ENCODE measurements around the gene ADCYAP1R1. TPM values are rescaled to one million over a fixed set of nuclear protein-coding genes. Genes with fewer than 3 reads are reported as not detected.

ADCYAP1R1 gene
- total RNA-seq, 1 experiment from 2014 or later = not detected

DNA sequence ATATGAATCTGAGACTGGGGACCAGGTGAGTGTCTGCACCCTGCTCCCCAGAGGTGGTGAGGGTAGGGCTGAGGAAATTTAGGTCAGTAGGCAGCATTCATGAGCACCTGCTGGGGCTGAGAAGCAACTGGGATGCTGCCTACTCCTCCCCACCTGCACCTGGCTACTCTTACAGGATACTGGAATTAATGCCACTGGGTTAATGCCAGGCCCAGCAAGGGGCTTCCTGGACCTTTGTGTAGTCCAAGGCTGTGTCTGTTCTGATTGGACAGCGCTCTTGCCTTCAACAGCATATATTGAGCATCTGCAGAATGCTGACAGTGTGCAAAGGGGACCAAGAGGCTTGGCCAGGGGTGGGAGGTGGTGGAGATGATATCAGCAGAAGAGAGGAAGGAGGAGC is 32.1 kb downstream of the ADCYAP1R1 start:
- no peak for DNase-seq (ENCODE audit: low read depth)

DNA sequence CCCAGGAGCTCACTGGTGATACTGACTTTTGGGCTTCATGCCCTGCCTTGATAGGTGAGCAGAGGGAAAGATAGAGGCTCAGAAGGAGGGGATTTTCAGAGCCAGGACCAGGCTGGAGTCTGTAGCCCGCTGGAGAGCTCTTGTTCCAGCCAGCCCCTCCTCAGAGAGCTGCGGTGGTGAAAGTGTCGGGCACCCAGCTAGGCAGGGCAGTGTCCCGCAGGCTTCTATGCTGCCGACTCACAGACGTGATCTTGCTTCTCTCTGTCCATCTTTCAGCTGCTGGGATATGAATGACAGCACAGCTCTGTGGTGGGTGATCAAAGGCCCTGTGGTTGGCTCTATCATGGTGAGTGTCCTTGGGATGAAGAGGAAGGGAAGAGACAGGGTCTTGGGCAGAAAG is 35.2 kb downstream of the ADCYAP1R1 start:
- no peak for DNase-seq (ENCODE audit: low read depth)

DNA sequence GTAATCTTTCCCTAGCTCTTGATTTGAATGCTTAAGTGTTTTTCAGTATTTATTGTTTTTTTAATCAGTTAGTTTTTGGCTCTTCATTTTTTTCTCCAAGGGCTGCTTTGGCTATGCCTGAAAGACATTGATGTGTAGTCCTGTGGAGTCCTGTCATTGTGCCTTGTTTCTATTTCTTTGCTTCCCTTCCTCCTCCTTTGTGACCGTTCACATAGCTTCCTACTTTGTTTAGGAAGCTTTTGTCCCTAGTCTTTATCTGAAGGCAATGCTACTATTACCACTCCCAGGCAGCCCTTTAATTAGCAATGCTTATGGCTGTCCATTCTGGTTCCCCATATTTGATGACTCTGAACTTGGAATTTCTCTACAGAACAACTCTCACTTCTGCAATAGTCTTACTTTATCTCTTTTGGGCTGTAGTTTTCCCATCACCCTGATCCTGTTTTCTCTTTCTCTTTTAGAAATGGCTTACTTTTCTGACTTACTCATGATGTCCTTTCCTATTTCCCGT is 39.9 kb downstream of the ADCYAP1R1 start:
- DNase-seq (ENCODE audit: low read depth) = no peak

- DNase-seq (ENCODE audit: low read depth) = no peak
Observed at GRCh38 chr7:31092606-31093005, 40.5 kb downstream of the ADCYAP1R1 start.

DNA sequence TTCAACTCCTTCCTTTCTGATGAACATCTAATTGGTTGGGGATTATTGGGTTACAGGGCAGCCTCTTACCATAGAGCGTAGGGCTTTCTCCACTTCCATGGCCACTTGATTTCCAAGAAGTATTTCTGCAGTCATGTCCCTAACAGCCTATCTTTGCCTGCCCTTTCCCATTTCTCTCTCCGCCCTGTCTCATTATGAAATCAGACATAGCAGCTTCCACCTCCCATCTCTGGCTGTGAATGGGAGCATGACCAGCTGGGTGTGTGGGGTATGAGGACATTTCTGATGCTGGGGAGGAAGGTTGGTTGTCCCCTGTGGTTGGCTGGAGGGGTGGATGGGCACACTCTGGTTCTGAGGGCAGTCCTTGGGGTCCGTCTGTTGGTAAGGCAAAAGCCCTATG is 41.2 kb downstream of the ADCYAP1R1 start:
- no peak for DNase-seq (ENCODE audit: low read depth)

DNA sequence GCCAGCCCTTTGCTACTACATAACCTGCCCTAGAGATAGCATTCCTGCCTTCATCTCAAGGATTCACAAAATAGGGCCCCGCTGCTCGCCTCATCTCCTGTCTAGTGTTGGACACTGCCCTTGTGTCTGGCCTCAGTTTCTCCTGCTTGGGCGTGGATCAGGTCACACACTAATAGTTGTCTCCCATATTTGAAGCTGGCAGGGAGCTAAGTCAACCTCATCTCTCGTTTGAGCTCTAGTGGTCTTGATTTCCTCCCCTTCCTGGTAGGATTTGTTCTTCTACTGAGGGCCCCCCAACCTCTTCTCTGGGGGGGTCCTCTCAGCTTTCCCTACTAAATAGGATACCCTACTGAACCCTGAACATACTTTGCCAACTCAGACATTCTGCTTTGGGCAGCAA is 42.2 kb downstream of the ADCYAP1R1 start:
- DNase-seq (ENCODE audit: low read depth) = no peak

DNA sequence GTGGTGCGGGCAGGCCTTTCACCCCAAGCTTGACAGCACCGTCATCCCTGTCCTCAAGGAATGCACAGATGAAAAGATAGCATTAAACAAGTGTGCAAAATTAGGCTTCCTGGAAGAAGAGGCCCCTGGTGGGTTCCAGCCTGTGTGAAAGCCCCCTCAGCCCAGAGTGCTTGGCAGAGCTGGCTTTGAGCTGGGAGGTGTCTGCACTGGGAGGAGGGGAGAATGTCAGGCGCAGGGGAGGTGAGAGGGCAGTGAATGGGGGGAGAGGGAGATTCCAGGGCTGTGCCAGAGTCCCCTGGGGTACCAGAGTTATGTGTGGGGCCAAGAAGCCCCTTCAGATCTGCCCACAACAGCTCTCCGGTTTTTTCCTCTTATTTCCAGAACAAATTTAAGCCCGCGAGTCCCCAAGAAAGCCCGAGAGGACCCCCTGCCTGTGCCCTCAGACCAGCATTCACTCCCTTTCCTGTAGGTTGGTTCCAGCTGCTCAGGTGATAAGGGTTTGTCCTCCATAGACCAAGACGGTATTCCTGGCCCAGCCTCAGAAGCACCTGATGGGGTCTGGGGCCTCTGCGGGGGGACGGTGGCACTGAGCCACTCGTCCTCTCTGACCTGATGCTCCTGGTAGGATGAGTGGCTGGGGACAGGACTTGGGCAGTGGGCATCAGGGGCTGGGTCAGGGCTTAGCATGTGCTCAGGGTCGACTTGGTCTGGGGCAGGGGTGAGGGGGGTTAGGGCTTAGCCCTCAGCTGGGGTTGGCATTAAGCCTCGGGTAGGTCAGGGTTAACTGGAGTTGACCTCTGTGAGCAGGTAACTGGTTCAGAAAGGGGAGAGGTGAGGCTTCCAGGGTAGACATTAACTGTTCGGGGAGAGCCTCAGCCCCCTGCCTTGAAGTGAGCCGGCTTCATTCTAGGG is 43.4 kb downstream of the ADCYAP1R1 start:
- no peak for DNase-seq (ENCODE audit: low read depth)

DNA sequence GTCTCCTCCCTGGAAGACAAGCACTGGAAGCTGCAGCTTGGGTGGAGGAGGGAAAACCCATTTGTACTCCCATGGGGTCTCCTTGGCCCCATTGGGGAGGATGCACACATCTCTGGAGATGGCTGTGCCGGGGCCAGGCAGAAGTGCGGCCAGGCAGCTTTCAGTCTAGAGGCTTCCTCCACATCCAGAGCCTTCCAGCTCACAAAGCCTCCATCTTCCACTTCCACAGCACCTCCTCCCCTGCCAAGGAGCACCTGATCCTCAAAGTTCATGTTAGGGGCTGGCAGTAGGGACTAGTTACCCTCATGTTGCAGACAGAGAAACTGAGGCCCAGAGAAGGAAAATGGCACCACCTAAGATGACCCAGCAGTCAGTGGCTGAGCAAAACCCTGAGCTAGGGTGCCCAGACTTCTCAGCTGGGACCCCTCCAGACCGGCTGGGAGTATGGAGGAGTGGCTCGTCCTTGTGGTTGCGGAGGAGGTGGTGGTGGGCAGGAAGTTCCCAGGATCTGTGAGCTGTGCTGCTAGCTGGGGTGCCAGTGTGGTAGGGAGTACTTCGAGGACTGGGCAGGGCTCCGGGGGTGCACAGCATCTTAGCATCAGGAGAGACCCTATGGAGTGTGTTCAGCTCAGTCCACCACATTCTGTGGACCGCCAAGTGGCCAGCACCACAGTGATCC is 44.2 kb downstream of the ADCYAP1R1 start:
- DNase-seq (ENCODE audit: low read depth) = no peak

- DNase-seq (ENCODE audit: low read depth) = no peak
Observed at GRCh38 chr7:31096877-31097258, 44.8 kb downstream of the ADCYAP1R1 start.

DNA sequence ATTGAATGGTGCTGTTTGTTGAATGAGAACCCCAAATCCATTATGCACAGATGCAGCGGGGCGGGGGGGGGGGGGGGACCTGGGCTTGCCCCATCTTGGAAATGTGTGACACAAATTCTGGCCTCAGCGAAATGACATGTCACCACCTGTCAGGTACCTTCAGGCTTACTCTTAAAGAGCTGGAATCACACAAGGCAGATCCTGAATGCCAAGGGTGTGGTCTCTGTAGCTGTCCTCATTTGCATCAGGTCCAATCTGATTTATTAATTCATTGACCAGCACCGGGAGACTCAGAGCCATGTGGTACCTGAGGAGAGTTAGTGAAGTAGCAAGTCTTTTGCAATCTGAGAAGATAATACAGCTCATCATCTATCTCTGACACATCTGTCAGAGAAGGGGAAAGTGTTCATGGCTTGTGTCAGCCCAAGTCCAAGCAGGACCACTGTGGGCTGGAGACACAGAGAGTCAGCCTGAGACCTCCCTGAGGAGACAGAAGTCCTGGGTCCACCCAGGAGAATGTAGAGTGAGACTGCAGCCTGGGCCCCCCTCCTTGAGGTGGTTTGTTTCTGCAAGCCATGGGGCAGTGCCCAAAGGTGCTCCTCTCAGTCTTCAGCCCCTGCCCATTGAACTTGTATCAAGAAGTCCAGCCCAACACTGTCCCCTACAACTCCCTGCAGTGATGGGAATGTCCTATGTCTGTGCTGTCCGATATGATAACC is 46.7 kb downstream of the ADCYAP1R1 start:
- no peak for DNase-seq (ENCODE audit: low read depth)

DNA sequence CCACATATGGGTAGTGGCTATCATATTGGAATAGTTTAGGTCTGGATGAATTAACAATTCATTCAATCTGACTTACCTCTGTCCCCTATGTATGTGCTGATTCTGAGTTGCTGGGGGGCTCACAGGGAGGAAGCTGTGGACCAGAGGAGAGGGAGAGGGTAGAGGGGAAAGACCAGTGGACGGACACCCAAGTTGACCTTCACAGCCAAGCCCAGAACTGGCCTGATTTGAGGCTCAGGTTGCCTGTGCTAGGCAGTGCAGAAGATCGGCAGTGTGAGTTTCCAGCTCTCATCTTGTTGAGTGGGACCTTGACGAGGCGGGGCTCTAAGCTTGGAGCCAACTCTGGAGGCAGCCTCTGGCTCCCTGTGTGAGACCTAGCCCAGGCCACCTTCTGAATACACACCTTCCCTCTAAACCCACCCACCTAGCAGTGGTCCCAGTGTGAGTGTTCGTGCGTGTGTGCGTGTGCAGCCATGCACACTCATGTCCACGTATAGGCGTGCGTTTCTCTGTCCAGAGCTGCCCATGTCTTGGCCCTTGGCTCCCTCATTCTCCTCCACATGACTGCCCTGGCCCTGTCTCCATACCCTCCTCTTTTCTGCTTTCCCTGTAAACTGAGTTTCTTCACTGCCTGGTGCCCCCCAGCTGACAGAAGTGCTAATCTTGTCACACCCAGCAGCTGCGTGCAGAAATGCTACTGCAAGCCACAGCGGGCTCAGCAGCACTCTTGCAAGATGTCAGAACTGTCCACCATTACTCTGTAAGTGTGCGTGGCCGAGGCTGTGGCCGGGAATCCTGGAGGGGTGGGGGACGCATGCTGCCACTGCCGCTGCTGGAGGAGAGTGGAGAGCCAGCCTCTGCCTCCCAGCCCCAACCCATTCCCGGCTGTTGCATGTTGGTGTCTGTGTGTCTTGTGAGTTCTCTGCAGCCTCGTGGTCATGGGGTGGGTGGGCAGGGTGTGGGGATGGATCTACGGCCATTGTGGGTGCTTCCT is 47.6 kb downstream of the ADCYAP1R1 start:
- DNase-seq (ENCODE audit: low read depth) = no peak

- DNase-seq (ENCODE audit: low read depth) = peak; percentile 54
Observed at GRCh38 chr7:31100445-31100844, 48.3 kb downstream of the ADCYAP1R1 start.

DNA sequence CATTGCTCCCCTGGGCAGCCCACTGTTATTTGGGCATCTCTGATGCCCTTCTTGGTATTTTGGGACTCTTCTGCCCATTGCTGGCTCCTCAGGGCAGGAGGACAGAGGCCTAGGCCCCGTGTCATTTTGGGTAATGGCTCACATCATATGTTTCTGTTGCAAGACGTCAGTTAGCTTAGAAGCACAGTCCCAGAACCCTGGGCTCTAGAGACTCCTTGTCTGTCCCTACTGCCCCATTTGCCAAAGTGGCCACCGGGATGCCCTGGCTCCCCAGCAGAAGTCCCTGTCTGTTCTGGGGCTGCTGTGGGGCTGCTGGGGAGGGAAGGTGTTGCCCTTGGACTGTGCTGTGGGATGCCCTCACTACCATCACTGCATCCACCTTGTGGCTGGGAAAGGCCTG is 48.8 kb downstream of the ADCYAP1R1 start:
- no peak for DNase-seq (ENCODE audit: low read depth)

- no peak for DNase-seq (ENCODE audit: low read depth)
Observed at GRCh38 chr7:31101544-31101943, 49.4 kb downstream of the ADCYAP1R1 start.

- DNase-seq (ENCODE audit: low read depth) = no peak
Observed at GRCh38 chr7:31102151-31102972, 50.3 kb downstream of the ADCYAP1R1 start.

GRCh38 chr7:31102973-31103850 is 51.1 kb downstream of the ADCYAP1R1 start:
- no peak for DNase-seq (ENCODE audit: low read depth)

DNA sequence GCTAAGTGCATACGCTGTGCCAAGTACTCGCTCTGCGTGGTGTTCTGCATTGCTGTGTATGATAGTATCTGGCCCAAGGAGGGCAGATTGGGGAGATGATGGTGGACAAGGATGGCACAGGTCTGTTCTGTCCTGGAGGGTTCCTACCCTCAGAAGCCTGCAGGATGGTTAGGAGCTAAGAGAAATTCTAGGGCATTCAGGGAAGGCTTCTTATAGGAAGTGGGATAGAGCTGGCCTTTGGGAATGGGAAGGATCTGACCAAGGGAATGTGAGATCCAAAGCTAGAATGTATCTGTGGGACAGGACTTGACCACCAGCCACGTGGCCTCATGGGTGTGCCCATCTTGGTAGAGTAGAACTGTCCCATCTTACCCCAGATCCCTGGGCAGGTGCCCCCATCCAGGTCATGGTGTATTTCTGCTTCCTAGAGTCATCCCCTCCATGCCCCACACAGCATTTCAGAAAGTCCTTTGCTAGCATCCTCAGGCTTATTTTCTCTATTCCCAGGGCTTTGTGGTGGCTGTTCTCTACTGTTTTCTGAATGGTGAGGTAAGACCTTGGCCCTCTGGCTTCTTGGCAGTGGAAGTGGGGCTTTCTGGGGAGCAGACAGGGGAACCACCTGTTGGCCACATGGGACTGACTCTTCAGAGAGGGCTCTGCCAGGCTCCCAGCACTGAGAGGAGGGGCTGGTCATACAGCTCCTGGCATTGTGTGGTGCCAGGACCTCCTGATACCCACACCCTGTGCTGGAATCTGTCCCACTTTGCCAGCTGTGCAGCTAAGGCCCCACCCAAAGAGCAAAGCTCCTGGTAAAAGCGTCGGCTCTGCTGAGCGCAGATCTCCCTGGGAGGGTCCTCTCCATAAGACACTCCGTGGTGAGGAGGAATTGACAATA is 52.5 kb downstream of the ADCYAP1R1 start:
- DNase-seq (ENCODE audit: low read depth) = no peak
